Head of caudate nucleus (tissue), 42 donors: ENCODE results near the gene SURF2.
"Not testable (repeated sequence)": the region's sequence is repeated elsewhere in the genome, so short reads cannot be mapped to it uniquely, and the experiment has no call there.

Source experiments
- DNase-seq, 42 donors: peaks; one replicate each; pipeline versions ENCODE4 v3.0.0 to v3.0.0-alpha.2; 2020 to 2021; ENCODE audit warnings: mixed read lengths in 7 of 42
- intact Hi-C: fragments of 100-400 bp; cut with DNase I; formaldehyde crosslinking; loops from one replicate; pipeline ENCODE4 v1.15.0; 2022

Gene SURF2

GRCh38 chr9:133356391-133357091 is at the start of gene SURF2, which contains the start of gene SURF1:
SURF2 (plus strand) TSS chr9:133356550; CDS start chr9:133356593, 43 bp downstream.
SURF1 (minus strand) TSS chr9:133356487; CDS start chr9:133356453, 34 bp downstream.
- intact Hi-C loops: loop anchor here (10.0 kb wide), 2 partner anchors 58 to 118 kb away; partner anchors contain the start of genes REXO4 and SLC2A6
- DNase-seq: peak; percentile 62 to 95 (median 90)

- intact Hi-C loops: no loop called here
- peak in 1 of 42 donors; percentile 25 for DNase-seq
Measured at GRCh38 chr9:133307301-133307700, 49.0 kb upstream of the SURF2 start.

- intact Hi-C loops: no loop called here
- no peak for DNase-seq
Measured at GRCh38 chr9:133309608-133310007, 46.7 kb upstream of the SURF2 start.

- DNase-seq: no peak
- intact Hi-C loops: no loop called here
Measured at GRCh38 chr9:133315997-133316396, 40.4 kb upstream of the SURF2 start.

- intact Hi-C loops: not testable (repeated sequence)
- peak in 1 of 42 donors; percentile 2 for DNase-seq
Measured at GRCh38 chr9:133317551-133317950, 38.8 kb upstream of the SURF2 start.

- peak in 3 of 42 donors; percentile 9 to 37 (median 10) for DNase-seq
- intact Hi-C loops: no loop called here
Measured at GRCh38 chr9:133320421-133320881, 35.9 kb upstream of the SURF2 start.

- intact Hi-C loops: no loop called here
- DNase-seq: peak in 4 of 42 donors; percentile 2 to 38 (median 6)
Measured at GRCh38 chr9:133321411-133321935, 34.9 kb upstream of the SURF2 start.

GRCh38 chr9:133322701-133323100 is 33.6 kb upstream of the SURF2 start:
- DNase-seq: peak in 4 of 42 donors; percentile 0 to 8 (median 7)
- intact Hi-C loops: no loop called here

GRCh38 chr9:133323211-133323610 is 33.1 kb upstream of the SURF2 start:
- intact Hi-C loops: no loop called here

GRCh38 chr9:133323991-133324703 is 32.2 kb upstream of the SURF2 start:
- intact Hi-C loops: no loop called here
- peak in 3 of 42 donors; percentile 2 to 10 (median 4) for DNase-seq

More at GRCh38 chr9:133323211-133323610, 33.1 kb upstream of the SURF2 start:
- peak in 2 of 42 donors; percentile 1 to 8 for DNase-seq

GRCh38 chr9:133327021-133327420 is 29.3 kb upstream of the SURF2 start:
- intact Hi-C loops, DNase-seq: not testable (repeated sequence)

GRCh38 chr9:133327834-133328484 is 28.4 kb upstream of the SURF2 start:
- peak in 2 of 42 donors; percentile 2 to 5 for DNase-seq
- intact Hi-C loops: no loop called here

- intact Hi-C loops: loop anchor here (5.0 kb wide), 1 partner anchor 147 kb away; no protein-coding TSS in a partner anchor
- DNase-seq: peak in 14 of 42 donors; percentile 9 to 53 (median 36)
Measured at GRCh38 chr9:133329306-133330156, 26.8 kb upstream of the SURF2 start.

GRCh38 chr9:133331221-133331620 is 25.1 kb upstream of the SURF2 start:
- DNase-seq: peak in 3 of 42 donors; percentile 3 to 10 (median 5)
- intact Hi-C loops: loop anchor here (5.0 kb wide), 1 partner anchor 149 kb away; no protein-coding TSS in a partner anchor

- intact Hi-C loops: loop anchor here (5.0 kb wide), 1 partner anchor 150 kb away; no protein-coding TSS in a partner anchor
- peak in 3 of 42 donors; percentile 2 to 4 (median 4) for DNase-seq
Measured at GRCh38 chr9:133331641-133332380, 24.5 kb upstream of the SURF2 start.

- peak in 2 of 42 donors; percentile 2 to 9 for DNase-seq
- intact Hi-C loops: loop anchor here (5.0 kb wide), 1 partner anchor 150 kb away; no protein-coding TSS in a partner anchor
Measured at GRCh38 chr9:133332381-133332730, 24.0 kb upstream of the SURF2 start.

- DNase-seq: peak in 2 of 42 donors; percentile 0 to 7
- intact Hi-C loops: loop anchor here (5.0 kb wide), 1 partner anchor 151 kb away; no protein-coding TSS in a partner anchor
Measured at GRCh38 chr9:133333011-133333410, 23.3 kb upstream of the SURF2 start.
